Measurements from ENCODE around the gene DNAJB13. TPM values are rescaled to one million over a fixed set of nuclear protein-coding genes. Genes with fewer than 3 reads are reported as not detected.

DNAJB13 gene
- polyA plus RNA-seq, 1 donor from 2014 or later = 0.35 TPM

- Mint-ChIP-seq H3K36me3 (peaks cover 15% of the 10 kb centered on the region), H3K27ac (peak overlapping the region; percentile 19 to 76 (median 40)), H3K4me1 (peaks cover 27 to 34% (median 28%) of the 10 kb centered on the region in 3 donors), H3K4me3 (no peak overlapping the region), H3K9me3 (no peaks in the 10 kb centered on the region), H3K27me3 (no peaks in the 10 kb centered on the region)
Observed at GRCh38 chr11:74019104-74019738, 68.4 kb downstream of the DNAJB13 start.

GRCh38 chr11:74019860-74020259, 69.0 kb downstream of the DNAJB13 start:
- H3K27me3 Mint-ChIP-seq = no peaks in the 10 kb centered on the region

More at GRCh38 chr11:74019860-74020259, 69.0 kb downstream of the DNAJB13 start:
- Mint-ChIP-seq H3K36me3 (peaks cover 15% of the 10 kb centered on the region), H3K27ac (no peak overlapping the region), H3K4me3 (no peak overlapping the region), H3K4me1 (peaks cover 22 to 29% (median 24%) of the 10 kb centered on the region in 3 donors), H3K9me3 (no peaks in the 10 kb centered on the region)

Other genes starting within 250 kb of the DNAJB13 start
- gene RAB6A, start 190.0 kb upstream of the DNAJB13 start, polyA plus RNA-seq = 93.4 TPM
- gene MRPL48, start 163.2 kb upstream of the DNAJB13 start, polyA plus RNA-seq = 61.0 TPM
- 66.9 TPM for gene COA4, start 74.2 kb upstream of the DNAJB13 start, polyA plus RNA-seq
- 16.8 TPM for gene PAAF1, start 74.0 kb upstream of the DNAJB13 start, polyA plus RNA-seq
- 1,475 TPM for gene UCP2, start 31.8 kb downstream of the DNAJB13 start, polyA plus RNA-seq
- gene UCP3, start 58.1 kb downstream of the DNAJB13 start, polyA plus RNA-seq = 0.19 TPM
- gene C2CD3, start 220.0 kb downstream of the DNAJB13 start, polyA plus RNA-seq = 7.5 TPM
- gene PPME1, start 220.3 kb downstream of the DNAJB13 start, polyA plus RNA-seq = 8.7 TPM

Data from IgD-negative memory B cell (primary cell).